ENCODE measurements around the gene RNFT2.
A peak's percentile ranks its signal among the peaks of the same experiment; 100 is the strongest.

RNFT2 gene

GRCh38 chr12:116737774-116738657, at the start of gene RNFT2, which contains the start of gene SPRING1:
TSS of gene RNFT2 (plus strand) at chr12:116738315. CDS start at chr12:116740498, 2,183 bp downstream.
TSS of gene SPRING1 (minus strand) at chr12:116738069. CDS start at chr12:116737900, 169 bp downstream.
- peak; percentile 96 to 98 for DNase-seq (ENCODE audit: low read depth in 2 of 2)

- DNase-seq (ENCODE audit: low read depth in 2 of 2) = no peak
These were observed 48.6 kb upstream of the RNFT2 start for GRCh38 chr12:116689521-116689920.

GRCh38 chr12:116689979-116690744, 48.0 kb upstream of the RNFT2 start:
- DNase-seq (ENCODE audit: low read depth in 2 of 2) = no peak

- no peak for DNase-seq (ENCODE audit: low read depth in 2 of 2)
These were observed 46.9 kb upstream of the RNFT2 start for GRCh38 chr12:116691205-116691604.

- no peak for DNase-seq (ENCODE audit: low read depth in 2 of 2)
These were observed 46.5 kb upstream of the RNFT2 start for GRCh38 chr12:116691636-116692035.

GRCh38 chr12:116692605-116693004, 45.5 kb upstream of the RNFT2 start:
- no peak for DNase-seq (ENCODE audit: low read depth in 2 of 2)

- no peak for DNase-seq (ENCODE audit: low read depth in 2 of 2)
These were observed 44.6 kb upstream of the RNFT2 start for GRCh38 chr12:116693286-116694227.

GRCh38 chr12:116694653-116695463, 43.3 kb upstream of the RNFT2 start:
- no peak for DNase-seq (ENCODE audit: low read depth in 2 of 2)

- DNase-seq (ENCODE audit: low read depth in 2 of 2) = no peak
These were observed 42.7 kb upstream of the RNFT2 start for GRCh38 chr12:116695464-116695725.

GRCh38 chr12:116697305-116697704, 40.8 kb upstream of the RNFT2 start:
- DNase-seq (ENCODE audit: low read depth in 2 of 2) = no peak

- DNase-seq (ENCODE audit: low read depth in 2 of 2) = no peak
These were observed 40.4 kb upstream of the RNFT2 start for GRCh38 chr12:116697716-116698115.

GRCh38 chr12:116698116-116698515, 40.0 kb upstream of the RNFT2 start:
- no peak for DNase-seq (ENCODE audit: low read depth in 2 of 2)

- DNase-seq (ENCODE audit: low read depth in 2 of 2) = no peak
These were observed 39.5 kb upstream of the RNFT2 start for GRCh38 chr12:116698554-116699075.

- DNase-seq (ENCODE audit: low read depth in 2 of 2) = no peak
These were observed 38.0 kb upstream of the RNFT2 start for GRCh38 chr12:116700066-116700465.

- no peak for DNase-seq (ENCODE audit: low read depth in 2 of 2)
These were observed 36.7 kb upstream of the RNFT2 start for GRCh38 chr12:116701432-116701831.

- DNase-seq (ENCODE audit: low read depth in 2 of 2) = peak; percentile 46 to 57
These were observed 34.8 kb upstream of the RNFT2 start for GRCh38 chr12:116703214-116703795.

- no peak for DNase-seq (ENCODE audit: low read depth in 2 of 2)
These were observed 30.4 kb upstream of the RNFT2 start for GRCh38 chr12:116707751-116708150.

GRCh38 chr12:116708826-116709756, 29.0 kb upstream of the RNFT2 start:
- DNase-seq (ENCODE audit: low read depth in 2 of 2) = peak; percentile 14 to 17

- DNase-seq (ENCODE audit: low read depth in 2 of 2) = no peak
These were observed 28.3 kb upstream of the RNFT2 start for GRCh38 chr12:116709768-116710167.
